ENCODE measurements around the gene TBC1D14.

Gene TBC1D14

DNA sequence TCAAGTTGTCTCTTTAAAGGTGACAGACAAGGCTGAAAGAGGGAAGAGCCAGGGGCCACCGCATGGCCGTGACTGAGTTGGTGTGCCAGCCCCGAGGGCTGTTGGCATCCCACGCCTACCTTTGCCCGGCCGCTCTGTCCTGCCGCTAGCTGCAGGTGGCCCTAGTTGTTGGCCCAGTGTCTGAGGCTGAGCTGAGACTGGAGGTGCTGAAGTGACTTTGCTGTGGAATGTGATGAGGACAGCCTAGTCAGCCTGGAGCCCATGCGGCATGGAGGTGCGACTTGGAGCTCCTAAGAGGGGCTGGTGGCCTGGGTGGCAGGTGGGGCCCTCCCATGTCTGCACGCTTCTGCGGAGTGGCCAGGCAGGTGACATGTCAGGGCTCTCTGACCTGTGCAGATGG, 140.1 kb downstream of the TBC1D14 start:
- DNase-seq = no peak

DNA sequence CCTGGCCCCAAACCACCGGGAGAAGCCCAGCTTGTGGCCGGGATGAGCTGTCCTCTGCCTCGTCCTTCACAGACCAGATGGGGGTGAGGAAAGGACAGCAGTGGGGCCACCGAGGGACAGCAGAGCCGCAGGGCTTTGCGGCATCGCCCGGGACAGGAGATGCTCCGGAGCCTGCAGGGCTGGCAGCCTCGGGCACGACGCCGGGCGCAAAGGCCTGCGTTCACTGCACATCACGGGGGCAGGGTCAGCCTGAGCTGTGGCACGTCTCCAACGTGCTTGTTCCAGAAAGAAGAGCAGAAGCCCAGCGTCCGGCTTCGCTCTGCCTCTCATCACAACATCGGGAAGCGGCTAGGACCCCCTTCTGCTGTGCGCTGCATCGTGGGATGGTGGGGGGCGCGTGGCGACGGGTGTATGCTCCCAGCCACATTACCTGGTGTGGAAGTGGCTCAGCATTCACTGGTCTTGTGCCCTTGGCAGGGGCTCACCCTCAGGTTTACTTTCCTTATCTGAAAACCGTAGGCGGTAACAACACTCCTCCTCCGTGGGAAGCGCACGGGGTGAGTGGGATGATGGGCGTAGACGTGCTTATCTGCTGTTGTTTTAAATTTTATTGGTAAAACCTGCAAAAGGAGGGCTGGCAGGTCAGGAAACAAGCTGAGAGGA, 141.0 kb downstream of the TBC1D14 start:
- DNase-seq = no peak

GRCh38 chr4:7051144-7051495, 141.5 kb downstream of the TBC1D14 start:
- no peak for DNase-seq

- DNase-seq = no peak
These were observed 142.3 kb downstream of the TBC1D14 start for GRCh38 chr4:7051905-7052304.

GRCh38 chr4:7052313-7052712, 142.7 kb downstream of the TBC1D14 start:
- no peak for DNase-seq

DNA sequence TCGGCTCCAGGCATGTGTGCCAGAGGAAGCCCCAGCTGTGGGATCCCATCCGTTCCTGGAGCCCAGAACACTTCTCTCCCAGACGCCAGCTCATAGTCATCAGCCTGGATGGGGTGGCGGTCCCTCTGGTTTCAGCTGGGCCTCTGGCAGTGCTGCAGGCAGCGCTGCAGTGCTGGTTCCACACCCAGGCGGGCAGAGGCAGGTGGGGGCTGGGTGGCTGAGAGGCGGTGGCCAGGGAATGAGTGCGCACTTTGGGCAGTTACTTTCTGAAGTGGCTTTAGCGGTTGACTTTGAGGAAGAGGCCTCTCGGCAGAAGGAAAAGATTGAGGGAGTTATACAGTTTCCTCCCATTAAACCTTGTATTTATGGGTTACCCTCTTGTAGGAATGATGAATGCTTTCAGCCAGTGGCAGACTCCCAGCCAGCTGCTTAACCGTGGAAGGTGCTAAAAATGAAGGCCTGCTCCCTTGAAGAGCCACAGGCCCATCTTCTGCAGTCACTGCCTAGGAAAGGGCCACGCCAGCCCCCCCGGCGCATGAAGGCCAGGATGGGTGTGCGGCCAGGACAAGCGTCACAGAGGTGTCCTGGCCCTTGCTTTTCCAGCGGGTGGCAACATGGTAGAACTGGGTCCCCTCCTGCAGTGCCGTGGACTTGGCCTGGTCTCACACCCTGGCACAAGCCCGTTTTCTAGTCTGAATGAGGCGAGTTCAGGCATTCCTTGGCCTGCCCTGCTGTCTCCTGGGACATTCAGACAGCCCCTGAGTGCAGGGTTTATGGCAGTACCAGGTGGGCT, 143.5 kb downstream of the TBC1D14 start:
- DNase-seq = no peak

- DNase-seq = no peak
These were observed 144.7 kb downstream of the TBC1D14 start for GRCh38 chr4:7054106-7054880.

- DNase-seq = no peak
These were observed 145.7 kb downstream of the TBC1D14 start for GRCh38 chr4:7055111-7055989.

DNA sequence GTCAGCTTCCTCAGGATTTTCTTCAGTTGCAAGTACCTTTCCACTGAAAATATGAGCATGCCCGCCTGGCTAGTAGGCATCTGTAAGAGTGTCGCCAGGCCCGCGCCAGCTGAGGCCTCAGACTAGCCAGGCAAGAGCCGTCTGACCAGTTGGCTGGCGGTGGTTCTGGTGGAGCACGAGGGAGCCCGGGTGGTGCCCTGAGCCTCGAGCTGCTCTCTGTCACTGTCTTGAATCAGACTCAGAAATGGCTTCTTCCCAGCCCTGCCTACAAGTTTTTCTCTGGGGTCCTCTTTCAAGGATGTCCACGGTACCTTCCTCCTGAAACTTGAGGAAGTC, 146.3 kb downstream of the TBC1D14 start:
- DNase-seq = no peak

DNA sequence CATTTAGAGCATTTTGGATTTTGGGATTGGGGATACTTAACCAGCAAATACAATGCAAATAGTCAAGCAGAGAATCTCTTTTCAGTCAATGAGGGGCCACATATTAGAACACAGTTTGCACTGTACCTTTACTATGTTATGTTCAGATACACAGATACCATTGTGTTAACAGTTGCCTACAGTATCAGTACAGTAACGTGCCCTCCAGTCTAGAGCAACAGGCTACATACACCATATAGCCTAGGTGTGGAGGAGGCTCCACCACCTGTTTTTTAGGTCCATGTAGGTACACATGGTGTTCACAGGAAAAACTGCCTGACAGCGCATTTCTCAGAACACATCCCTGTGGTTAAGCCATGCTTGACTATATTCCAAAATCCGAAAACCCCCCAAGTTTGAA, 149.2 kb downstream of the TBC1D14 start:
- no peak for DNase-seq

DNA sequence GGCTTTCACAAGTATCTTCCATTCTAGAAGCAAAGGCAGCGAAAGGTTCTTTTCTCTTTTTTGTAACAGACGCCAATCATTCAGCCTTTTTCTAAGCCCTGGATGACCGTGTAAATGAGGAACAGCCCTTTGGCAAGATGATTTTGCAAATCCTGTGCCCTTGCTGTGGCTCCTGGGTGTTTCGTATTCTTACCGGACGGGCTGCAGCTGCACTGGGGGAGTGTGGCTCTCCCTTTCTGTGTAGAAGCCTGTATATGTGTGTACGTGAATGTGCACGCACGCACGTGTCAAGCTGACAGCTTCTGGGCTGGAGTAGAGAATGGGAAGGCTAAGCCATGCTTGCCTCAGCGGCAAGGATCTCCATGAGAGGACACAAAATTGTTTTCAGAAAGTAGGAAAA, 150.0 kb downstream of the TBC1D14 start:
- no peak for DNase-seq

DNA sequence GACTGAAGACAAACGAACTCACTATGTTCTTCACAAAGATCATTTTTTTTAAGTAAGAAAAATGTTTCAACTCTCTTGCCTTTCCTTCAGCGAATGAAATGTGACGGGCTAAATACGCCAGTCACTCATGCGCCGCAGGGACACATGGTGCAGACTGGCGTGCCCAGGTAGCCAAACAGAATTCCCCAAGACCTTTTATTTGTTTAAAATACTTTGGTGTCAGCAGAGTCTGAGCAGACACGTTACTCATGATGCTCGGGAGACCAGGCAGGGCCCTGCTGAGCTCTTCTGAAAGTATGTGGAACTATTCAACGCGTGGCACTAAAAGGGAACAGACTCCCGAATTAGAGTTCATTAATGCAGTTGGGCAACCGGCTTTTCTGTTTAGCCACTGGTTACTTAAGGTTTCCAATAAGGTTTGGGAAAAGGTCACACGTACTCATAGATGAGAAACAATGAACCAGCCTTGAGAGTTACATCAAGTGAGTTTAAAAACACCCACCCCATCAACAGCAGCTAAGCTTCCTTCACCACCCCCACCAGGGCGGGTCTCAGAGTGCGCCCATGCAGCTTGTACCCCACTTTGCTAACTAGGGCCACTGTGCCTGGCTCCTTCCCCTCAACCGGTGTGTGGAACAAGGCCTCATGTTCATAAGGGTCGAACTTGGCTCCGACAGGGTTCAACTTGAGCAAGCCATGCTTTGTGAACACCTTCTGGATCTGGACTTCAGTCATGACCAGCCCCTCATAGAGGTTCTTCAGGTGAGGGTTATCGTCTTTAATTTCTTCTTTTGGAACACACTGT, 150.9 kb downstream of the TBC1D14 start:
- no peak for DNase-seq

DNA sequence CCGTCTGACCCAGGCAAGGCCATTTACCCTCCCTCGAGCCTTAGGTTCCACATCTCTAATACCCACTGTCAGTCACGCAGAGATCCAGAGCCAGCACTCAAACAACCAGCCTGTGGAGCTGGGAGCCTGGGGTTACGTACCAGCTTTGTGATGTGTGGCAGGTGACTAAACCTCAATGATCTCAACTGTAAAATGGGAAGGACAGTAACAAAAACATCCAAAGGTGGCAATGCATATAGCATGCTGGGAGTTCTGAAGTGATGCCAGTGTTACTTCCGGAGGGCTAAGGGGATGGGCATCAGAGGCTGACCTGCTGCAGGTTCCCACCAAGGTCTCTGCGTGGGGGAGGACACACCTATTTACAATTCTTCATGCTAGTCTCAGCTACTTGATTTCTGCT, 152.2 kb downstream of the TBC1D14 start:
- DNase-seq = no peak

DNA sequence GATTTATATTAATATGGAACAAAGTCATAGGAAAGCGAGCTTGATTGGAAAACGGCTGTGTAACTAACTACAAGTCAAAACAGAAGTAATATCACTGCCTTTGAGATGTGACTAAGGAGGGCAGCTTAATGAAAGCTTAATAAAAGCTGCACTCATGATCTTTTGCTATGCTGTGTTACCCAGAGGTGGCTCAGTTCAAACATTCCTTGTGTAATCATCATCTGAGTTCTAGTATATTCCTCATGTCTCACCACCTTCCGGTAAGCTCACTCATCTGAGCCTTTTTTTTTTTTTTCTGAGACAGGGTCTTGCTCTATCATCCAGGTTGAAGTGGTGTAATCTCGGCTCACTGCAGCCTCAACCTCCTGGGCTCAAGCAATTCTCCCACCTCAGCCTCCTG, 153.2 kb downstream of the TBC1D14 start:
- no peak for DNase-seq

DNA sequence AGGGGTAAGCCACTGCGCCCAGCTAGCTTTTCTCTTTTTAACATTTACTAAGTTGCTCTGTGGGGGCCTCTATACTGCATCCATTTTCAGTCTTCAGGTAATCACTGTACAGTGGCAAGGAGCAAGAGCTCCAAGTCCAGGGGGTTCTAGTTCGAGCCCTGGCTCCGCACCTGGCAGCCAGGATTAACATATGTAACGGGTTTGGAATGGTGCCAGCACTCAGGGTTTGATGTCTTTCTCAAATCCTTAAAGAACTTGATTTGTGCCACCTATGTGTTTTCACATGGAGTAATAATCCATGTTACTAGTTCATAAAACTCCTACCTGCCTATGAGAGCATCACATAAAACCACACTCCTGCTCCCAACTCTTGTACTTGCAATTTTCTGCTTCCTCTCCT, 153.7 kb downstream of the TBC1D14 start:
- DNase-seq = no peak

- no peak for DNase-seq
These were observed 156.4 kb downstream of the TBC1D14 start for GRCh38 chr4:7066006-7066405.

DNA sequence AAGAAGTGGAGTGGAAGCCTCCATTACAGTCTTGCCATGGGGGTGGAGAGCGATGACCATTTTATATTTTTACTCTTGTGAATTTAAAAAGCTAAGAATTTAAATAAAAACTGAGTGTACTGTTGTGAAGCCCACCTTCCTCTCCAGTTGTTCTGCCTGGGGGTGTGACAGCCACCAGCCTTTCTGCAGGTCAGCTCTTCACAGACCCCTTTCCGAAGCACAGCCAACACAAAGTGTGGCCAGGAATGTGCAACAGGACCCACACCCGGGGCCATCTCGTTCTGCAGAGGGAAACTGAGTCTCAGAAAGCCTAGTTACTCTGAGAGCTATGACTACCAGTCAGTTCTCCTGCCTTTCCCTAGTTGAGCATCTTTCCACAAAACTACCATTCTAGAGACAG, 156.9 kb downstream of the TBC1D14 start:
- no peak for DNase-seq

DNA sequence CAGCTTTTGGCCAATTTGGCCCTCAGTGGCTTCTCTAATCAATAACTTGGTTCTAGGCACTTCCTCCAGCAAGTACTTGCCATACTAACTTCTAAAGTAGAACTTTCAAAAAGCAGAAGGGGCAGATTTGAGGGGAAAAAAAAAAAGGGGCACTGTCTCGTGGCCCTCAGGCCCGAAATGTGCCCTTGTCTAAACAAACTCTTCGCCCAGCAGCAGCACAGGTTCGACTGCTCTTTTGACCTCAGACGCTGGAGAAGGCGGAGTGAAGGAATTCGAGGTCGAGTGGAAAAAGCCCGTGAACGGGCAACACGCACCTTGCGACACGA, 157.5 kb downstream of the TBC1D14 start:
- peak; percentile 21 for DNase-seq

DNA sequence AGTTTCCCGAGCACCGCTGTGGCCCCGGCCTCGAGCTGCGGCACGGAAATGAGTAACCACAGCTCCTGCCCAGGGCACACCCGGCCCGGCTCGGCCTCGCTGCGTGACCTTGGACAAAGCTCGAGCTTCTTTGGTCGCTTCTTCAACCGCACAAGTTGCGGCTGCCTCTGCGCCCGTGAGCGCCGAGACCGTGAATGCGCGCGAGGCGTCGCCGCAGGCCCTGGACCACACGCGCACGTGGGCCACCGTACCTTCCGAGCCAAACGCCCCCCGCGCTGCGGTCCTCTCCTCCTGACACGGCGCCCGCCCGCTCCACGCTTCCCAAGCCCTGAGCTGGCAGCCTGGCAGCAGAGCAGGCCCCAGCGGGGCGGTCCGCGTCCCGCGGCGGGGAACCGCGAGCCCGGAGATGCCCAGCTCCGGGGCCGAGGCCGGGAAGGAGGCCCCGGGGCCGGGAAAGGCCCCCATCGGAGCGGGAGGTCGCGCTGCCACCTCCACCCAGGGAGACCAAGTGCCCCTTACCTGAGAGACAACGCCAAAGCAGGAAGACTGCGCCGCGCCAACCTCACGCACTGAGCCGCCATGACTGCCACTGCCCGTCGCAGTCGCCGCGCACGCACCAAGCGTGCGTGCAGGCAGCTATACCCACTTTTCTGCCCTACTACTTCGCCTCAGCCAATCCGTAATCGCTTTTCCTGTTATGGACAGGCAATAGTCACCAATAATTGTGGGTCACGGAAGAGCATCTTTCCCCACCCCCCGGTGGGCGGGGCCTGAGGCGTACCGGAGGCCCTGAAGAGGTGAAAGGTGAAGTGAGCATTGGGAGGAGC, 158.0 kb downstream of the TBC1D14 start, which contains the start of gene GRPEL1:
Gene GRPEL1, minus strand, starts transcription at position 613 of the 827 bp plus-strand sequence. Its CDS starts 32 bp downstream, at position 581.
- DNase-seq = peak; percentile 99

DNA sequence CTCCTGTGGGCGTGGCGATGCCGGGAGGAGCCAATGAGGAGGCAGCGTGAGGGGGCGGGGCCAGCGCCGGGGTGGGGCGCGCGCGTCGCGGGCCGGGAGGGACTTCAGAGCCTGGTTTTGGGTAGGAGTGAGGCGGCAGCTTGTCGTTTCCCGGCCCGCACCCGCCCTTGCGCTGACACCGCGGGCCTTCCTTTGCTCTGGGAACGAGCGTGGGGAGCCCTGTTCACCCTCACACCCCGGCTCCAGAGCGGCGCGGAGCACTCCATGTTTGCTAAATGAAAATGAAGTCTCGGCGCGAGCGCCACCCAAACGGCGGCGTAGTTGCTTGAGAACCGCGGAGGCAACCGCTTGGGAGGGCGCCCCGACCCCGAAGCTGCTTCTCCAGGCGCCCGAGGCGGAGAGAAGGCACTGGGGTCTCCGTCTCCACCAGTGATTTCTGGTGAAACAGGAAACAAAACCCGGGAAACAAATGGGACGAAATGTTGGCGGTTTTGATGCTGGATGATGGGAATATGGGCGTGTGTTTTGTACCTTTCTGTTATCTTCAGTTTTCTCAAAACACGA, 158.7 kb downstream of the TBC1D14 start:
- peak; percentile 59 for DNase-seq

- no peak for DNase-seq
These were observed 159.3 kb downstream of the TBC1D14 start for GRCh38 chr4:7068883-7069282.
